Calu3 (cell line): ENCODE data around the gene HIBCH. TPM values are rescaled to one million over a fixed set of nuclear protein-coding genes. Genes with fewer than 3 reads are reported as not detected.
A peak's percentile ranks its signal among the peaks of the same experiment; 100 is the strongest.
"Not testable (repeated sequence)": the region's sequence is repeated elsewhere in the genome, so short reads cannot be mapped to it uniquely, and the experiment has no call there.

Source experiments
- BruUV-seq: library from RNA; stranded (reverse); fragments of 400-500 nt; replicated peaks from 2 replicates; lab custom pipeline; 2021; lab: Mats Ljungman, UMichigan
- CTCF ChIA-PET: fragments of 300-600 bp; sonication (Branson Sonifier 250); formaldehyde crosslinking; loops from one replicate; lab custom pipeline; 2022; ENCODE audit warnings: antibody characterized with exemption; lab: Charles Lee
- DNase-seq: peaks from one replicate; pipeline ENCODE4 v3.0.0; 2022
- H3K27ac Mint-ChIP-seq: one replicate; pipeline ENCODE4 v1.8.0; 2022; ENCODE audit warnings: mixed read lengths; ENCODE audit not compliant: unreplicated experiment
- H3K27me3 Mint-ChIP-seq: one replicate; pipeline ENCODE4 v1.8.0; 2022; ENCODE audit warnings: mixed read lengths; ENCODE audit not compliant: unreplicated experiment
- H3K36me3 Mint-ChIP-seq: one replicate; pipeline ENCODE4 v1.8.0; 2022; ENCODE audit warnings: mild to moderate bottlenecking, moderate library complexity, mixed read lengths; ENCODE audit not compliant: insufficient read depth, unreplicated experiment
- H3K4me1 Mint-ChIP-seq: one replicate; pipeline ENCODE4 v1.8.0; 2022; ENCODE audit warnings: mild to moderate bottlenecking, low read depth, mixed read lengths; ENCODE audit not compliant: unreplicated experiment
- H3K4me3 Mint-ChIP-seq: one replicate; pipeline ENCODE4 v1.8.0; 2022; ENCODE audit warnings: mild to moderate bottlenecking, low read depth, moderate library complexity, mixed read lengths; ENCODE audit not compliant: unreplicated experiment
- H3K9me3 Mint-ChIP-seq: one replicate; pipeline ENCODE4 v1.8.0; 2022; ENCODE audit warnings: low read depth, mixed read lengths; ENCODE audit not compliant: unreplicated experiment
- intact Hi-C: fragments of 100-400 bp; cut with micrococcal nuclease; formaldehyde crosslinking; loops from one replicate; pipeline ENCODE4 v1.10.0; 2022; ENCODE audit not compliant: unreplicated experiment
- total RNA-seq: library from RNA; stranded (reverse); gene quantifications from 2 replicates; pipeline ENCODE4 v1.2.3, GENCODE V29; 2022
- TF ChIP-seq, protein P1 (sequence below): fragments of 200-600 bp; IDR thresholded peaks from one replicate; pipeline ENCODE4 v1.8.0; 2022; ENCODE audit warnings: antibody characterized with exemption; ENCODE audit not compliant: unreplicated experiment

Gene HIBCH
- total RNA-seq, 1 experiment from 2014 or later, result 44.6 TPM

GRCh38 chr2:190272457-190272842 lies 47.2 kb downstream of the HIBCH start:
- H3K27me3 Mint-ChIP-seq, result no peaks in the 10 kb centered on the region
- TF ChIP-seq, protein P1, sequence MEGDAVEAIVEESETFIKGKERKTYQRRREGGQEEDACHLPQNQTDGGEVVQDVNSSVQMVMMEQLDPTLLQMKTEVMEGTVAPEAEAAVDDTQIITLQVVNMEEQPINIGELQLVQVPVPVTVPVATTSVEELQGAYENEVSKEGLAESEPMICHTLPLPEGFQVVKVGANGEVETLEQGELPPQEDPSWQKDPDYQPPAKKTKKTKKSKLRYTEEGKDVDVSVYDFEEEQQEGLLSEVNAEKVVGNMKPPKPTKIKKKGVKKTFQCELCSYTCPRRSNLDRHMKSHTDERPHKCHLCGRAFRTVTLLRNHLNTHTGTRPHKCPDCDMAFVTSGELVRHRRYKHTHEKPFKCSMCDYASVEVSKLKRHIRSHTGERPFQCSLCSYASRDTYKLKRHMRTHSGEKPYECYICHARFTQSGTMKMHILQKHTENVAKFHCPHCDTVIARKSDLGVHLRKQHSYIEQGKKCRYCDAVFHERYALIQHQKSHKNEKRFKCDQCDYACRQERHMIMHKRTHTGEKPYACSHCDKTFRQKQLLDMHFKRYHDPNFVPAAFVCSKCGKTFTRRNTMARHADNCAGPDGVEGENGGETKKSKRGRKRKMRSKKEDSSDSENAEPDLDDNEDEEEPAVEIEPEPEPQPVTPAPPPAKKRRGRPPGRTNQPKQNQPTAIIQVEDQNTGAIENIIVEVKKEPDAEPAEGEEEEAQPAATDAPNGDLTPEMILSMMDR, result no peak
- intact Hi-C loops, result no loop called here
- H3K4me1 Mint-ChIP-seq, result peaks cover 12% of the 10 kb centered on the region
- H3K36me3 Mint-ChIP-seq, result no peaks in the 10 kb centered on the region
- no peaks in the 10 kb centered on the region for H3K9me3 Mint-ChIP-seq
- no peak overlapping the region for H3K27ac Mint-ChIP-seq
- DNase-seq, result no peak
- BruUV-seq, result no TSS peak
- CTCF ChIA-PET, result interaction anchor here (0.6 kb wide), 2 partner anchors 432 to 641 kb away, joined by 3 to 4 read pairs; no protein-coding TSS in a partner anchor
- H3K4me3 Mint-ChIP-seq, result no peak overlapping the region

GRCh38 chr2:190271783-190272456 lies 47.7 kb downstream of the HIBCH start:
- no peaks in the 10 kb centered on the region for H3K9me3 Mint-ChIP-seq
- no peaks in the 10 kb centered on the region for H3K36me3 Mint-ChIP-seq
- TF ChIP-seq, protein P1, result no peak
- no peak overlapping the region for H3K4me3 Mint-ChIP-seq
- H3K27me3 Mint-ChIP-seq, result no peaks in the 10 kb centered on the region
- peaks cover 12% of the 10 kb centered on the region for H3K4me1 Mint-ChIP-seq
- intact Hi-C loops, result no loop called here
- BruUV-seq, result no TSS peak
- CTCF ChIA-PET, result interaction anchor here (0.6 kb wide), 1 partner anchor 641 kb away, joined by 3 read pairs; no protein-coding TSS in a partner anchor
- DNase-seq, result no peak
- no peak overlapping the region for H3K27ac Mint-ChIP-seq

- Mint-ChIP-seq H3K9me3 (peaks cover 1% of the 10 kb centered on the region), H3K4me1 (peaks cover 12% of the 10 kb centered on the region), H3K36me3 (no peaks in the 10 kb centered on the region), H3K27me3 (no peaks in the 10 kb centered on the region), H3K27ac (no peak overlapping the region), H3K4me3 (no peak overlapping the region)
- no peak for DNase-seq
- intact Hi-C loops, result loop anchor here (1.0 kb wide), 1 partner anchor 10 kb away; no protein-coding TSS in a partner anchor
- TF ChIP-seq, protein P1, result no peak
- no TSS peak for BruUV-seq
- CTCF ChIA-PET, result interaction anchor here (0.7 kb wide), 1 partner anchor 643 kb away, joined by 4 read pairs; no protein-coding TSS in a partner anchor
These were observed 49.3 kb downstream of the HIBCH start for GRCh38 chr2:190270298-190270697.

GRCh38 chr2:190269699-190270098 lies 49.9 kb downstream of the HIBCH start:
- H3K9me3 Mint-ChIP-seq, H3K27me3 Mint-ChIP-seq, DNase-seq, H3K36me3 Mint-ChIP-seq, BruUV-seq, H3K4me3 Mint-ChIP-seq, H3K27ac Mint-ChIP-seq, CTCF ChIA-PET: not testable (repeated sequence)
- intact Hi-C loops, result loop anchor here (1.0 kb wide), 1 partner anchor 9 kb away; no protein-coding TSS in a partner anchor
- H3K4me1 Mint-ChIP-seq, result peaks cover 12% of the 10 kb centered on the region

DNA sequence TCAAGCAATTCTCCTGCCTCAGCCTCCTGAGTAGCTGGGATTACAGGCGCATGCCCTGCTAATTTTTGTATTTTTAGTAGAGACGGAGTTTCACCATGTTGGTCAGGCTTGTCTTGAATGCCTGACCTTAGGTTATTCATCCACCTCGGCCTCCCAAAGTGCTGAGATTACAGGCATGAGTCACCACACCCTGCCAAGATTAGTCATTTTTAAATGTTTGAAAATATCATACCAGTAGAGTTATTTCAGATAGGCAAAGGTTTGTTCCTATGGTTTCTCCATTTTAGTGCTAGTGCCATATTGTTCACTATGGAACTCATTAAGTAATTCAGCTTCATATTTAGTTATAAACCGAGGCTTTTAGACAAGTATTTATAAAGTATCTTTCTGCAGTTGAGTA lies 52.3 kb downstream of the HIBCH start:
- no peak overlapping the region for H3K4me3 Mint-ChIP-seq
- no peaks in the 10 kb centered on the region for H3K36me3 Mint-ChIP-seq
- intact Hi-C loops, result no loop called here
- no TSS peak for BruUV-seq
- CTCF ChIA-PET, result no interaction called here
- no peak overlapping the region for H3K27ac Mint-ChIP-seq
- TF ChIP-seq, protein P1, result no peak
- DNase-seq, result peak; percentile 47
- peaks cover 2% of the 10 kb centered on the region for H3K9me3 Mint-ChIP-seq
- no peaks in the 10 kb centered on the region for H3K27me3 Mint-ChIP-seq
- H3K4me1 Mint-ChIP-seq, result peaks cover 12% of the 10 kb centered on the region
